Rectal smooth muscle tissue (tissue), 1 donor: Measurements from ENCODE around the gene DSN1.

ENCODE experiments used
- H3K27ac ChIP-seq: one replicate; pipeline ENCODE4 v1.7.0; 2013; ENCODE audit warnings: low read depth, low read length, inconsistent platforms
- H3K27me3 ChIP-seq: one replicate; pipeline ENCODE4 v1.7.0; 2013; ENCODE audit warnings: low read length; ENCODE audit not compliant: control insufficient read depth, insufficient read depth
- H3K36me3 ChIP-seq: one replicate; pipeline ENCODE4 v1.7.0; 2013; ENCODE audit warnings: low read length; ENCODE audit not compliant: control insufficient read depth, insufficient read depth
- H3K4me1 ChIP-seq: one replicate; pipeline ENCODE4 v1.7.0; 2013; ENCODE audit warnings: low read length; ENCODE audit not compliant: control insufficient read depth, insufficient read depth
- H3K4me3 ChIP-seq: one replicate; pipeline ENCODE4 v1.7.0; 2013; ENCODE audit warnings: low read length
- H3K9ac ChIP-seq: one replicate; pipeline ENCODE4 v1.7.0; 2013; ENCODE audit warnings: low read length

Gene DSN1

GRCh38 chr20:36744243-36744642, 29.3 kb downstream of the DSN1 start:
- H3K4me1 ChIP-seq = peaks cover 5% of the 10 kb centered on the region
- H3K36me3 ChIP-seq = no peaks in the 10 kb centered on the region
- H3K9ac ChIP-seq = no peak overlapping the region
- no peaks in the 10 kb centered on the region for H3K27me3 ChIP-seq
- no peak overlapping the region for H3K4me3 ChIP-seq
- no peak overlapping the region for H3K27ac ChIP-seq

- Histone ChIP-seq H3K27ac (no peak overlapping the region), H3K4me1 (peaks cover 5% of the 10 kb centered on the region), H3K36me3 (no peaks in the 10 kb centered on the region), H3K4me3 (no peak overlapping the region), H3K9ac (no peak overlapping the region), H3K27me3 (no peaks in the 10 kb centered on the region)
Measured at GRCh38 chr20:36742558-36742957, 31.0 kb downstream of the DSN1 start.

DNA sequence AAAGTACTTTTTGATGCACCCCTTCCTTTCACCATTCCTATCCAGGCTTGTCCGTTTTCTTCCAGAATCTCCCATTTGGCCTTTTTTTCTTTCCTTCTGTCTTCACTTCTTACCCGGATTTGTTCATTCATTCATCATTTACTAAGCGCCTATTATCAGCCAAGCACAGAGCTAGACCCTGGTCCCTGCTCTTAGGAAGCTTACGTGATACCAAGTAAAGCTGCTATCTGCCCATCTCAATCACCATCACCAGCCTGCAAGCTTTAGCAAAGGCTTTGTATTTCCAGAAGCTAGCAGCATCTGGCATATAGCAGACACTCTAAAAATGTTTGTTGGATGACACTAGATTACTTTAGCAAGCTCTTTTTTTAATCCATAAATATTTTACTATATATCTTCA, 32.5 kb downstream of the DSN1 start:
- Histone ChIP-seq H3K36me3 (no peaks in the 10 kb centered on the region), H3K9ac (no peak overlapping the region), H3K4me1 (peaks cover 3% of the 10 kb centered on the region), H3K27ac (no peak overlapping the region), H3K4me3 (no peak overlapping the region), H3K27me3 (no peaks in the 10 kb centered on the region)

- Histone ChIP-seq H3K4me3 (no peak overlapping the region), H3K36me3 (no peaks in the 10 kb centered on the region), H3K27ac (no peak overlapping the region)
Measured at GRCh38 chr20:36737183-36737499, 36.4 kb downstream of the DSN1 start.

DNA sequence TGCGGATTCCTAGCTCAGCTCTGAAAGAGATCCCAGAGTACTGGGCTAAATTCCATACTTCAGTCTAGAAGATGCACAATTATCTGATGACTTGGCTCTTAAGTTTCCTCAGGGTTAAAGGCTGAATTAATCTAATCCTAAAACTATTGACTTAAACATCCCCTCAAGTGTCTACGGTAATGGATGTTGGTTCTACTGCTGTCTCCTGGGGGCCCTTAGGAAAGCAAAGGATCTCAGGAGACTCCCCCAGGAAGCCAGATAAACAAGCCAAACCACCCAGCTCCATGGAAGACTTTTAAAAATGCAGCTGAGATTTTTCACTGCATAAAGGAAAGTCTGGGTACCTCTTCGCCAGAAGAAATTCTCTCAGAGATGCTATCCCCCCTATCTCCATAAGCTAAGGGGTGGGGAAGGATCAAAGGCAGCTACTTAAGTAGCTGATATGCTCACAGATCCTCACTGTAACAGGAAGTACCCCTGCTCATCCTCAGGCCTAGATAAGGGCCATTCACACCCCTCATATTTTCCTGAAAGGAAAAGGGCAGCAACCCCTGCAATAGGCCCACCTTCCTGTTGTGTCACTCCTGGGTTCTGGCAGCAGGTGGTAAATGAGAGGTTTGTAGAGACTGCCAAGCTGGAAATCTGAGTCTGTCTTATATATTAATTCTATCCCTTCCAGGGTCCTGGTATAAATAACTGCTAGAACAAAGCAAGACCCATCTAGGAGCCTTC, 36.9 kb downstream of the DSN1 start:
- Histone ChIP-seq H3K4me3 (no peak overlapping the region), H3K4me1 (peaks cover under 1% of the 10 kb centered on the region), H3K9ac (no peak overlapping the region), H3K36me3 (no peaks in the 10 kb centered on the region), H3K27ac (no peak overlapping the region), H3K27me3 (no peaks in the 10 kb centered on the region)

More at GRCh38 chr20:36737183-36737499, 36.4 kb downstream of the DSN1 start:
- Histone ChIP-seq H3K9ac (no peak overlapping the region), H3K27me3 (no peaks in the 10 kb centered on the region), H3K4me1 (peaks cover 3% of the 10 kb centered on the region)

DNA sequence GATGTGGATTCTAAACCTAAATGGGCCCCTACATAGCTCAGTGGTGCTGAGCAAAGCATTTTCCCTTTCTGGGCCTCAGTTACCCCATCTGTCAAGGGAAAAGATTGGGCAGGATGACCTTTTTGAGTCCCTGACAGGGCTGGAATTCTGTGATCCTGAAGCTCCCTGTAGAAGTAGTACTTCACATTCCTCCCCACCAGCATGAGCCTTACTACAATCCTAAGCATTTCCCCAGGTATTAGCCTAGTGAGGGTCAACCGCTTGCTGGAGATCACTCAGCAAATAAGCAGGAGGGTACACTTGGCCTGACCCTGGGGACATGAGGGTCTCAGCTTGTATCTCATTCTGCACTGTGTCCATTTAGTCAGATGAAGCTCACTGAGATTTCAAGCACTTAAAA, 41.1 kb downstream of the DSN1 start:
- Histone ChIP-seq H3K4me1 (no peaks in the 10 kb centered on the region), H3K9ac (no peak overlapping the region), H3K36me3 (no peaks in the 10 kb centered on the region), H3K4me3 (no peak overlapping the region), H3K27me3 (no peaks in the 10 kb centered on the region), H3K27ac (no peak overlapping the region)

DNA sequence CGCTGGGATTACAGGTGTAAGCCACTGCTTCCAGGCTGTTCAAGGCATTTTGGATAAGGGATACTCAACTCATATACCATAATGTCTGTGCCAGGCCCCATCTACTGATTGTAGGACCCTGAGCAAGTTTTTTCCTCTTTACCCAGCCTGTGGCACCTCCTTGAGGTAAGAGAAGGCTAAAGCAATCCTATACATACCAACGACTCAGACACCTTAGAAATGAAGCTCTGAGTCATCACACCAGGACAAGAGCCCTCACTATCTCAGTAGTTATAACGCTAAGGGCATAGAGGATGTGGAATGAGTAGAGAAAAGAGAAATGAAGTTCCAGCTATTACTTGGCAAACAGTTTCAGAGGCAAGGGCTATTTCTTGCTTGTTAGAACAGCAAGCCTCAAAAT, 44.6 kb downstream of the DSN1 start:
- Histone ChIP-seq H3K27me3 (no peaks in the 10 kb centered on the region), H3K36me3 (no peaks in the 10 kb centered on the region), H3K27ac (no peak overlapping the region), H3K4me1 (no peaks in the 10 kb centered on the region), H3K4me3 (no peak overlapping the region), H3K9ac (no peak overlapping the region)

DNA sequence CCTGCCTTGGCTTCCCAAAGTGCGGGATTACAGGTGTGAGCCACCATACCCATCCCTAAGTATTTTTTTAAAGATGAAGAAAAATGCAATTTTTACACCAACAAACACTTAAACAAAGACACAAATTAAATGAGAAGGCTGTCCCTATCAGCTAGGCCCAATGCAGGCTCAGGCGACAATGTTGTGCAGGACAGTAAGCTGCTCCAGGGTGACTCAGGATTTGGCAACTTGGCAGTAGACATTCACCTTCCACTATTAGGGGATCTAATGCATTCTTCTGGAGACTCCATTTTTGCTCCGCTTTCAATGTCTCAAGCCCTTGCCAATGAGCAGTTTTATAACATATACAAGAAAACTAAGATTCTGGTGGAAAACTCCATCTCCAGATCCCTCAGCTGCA, 47.4 kb downstream of the DSN1 start:
- no peaks in the 10 kb centered on the region for H3K36me3 ChIP-seq
- H3K9ac ChIP-seq = no peak overlapping the region
- no peaks in the 10 kb centered on the region for H3K27me3 ChIP-seq
- H3K4me1 ChIP-seq = no peaks in the 10 kb centered on the region
- H3K4me3 ChIP-seq = no peak overlapping the region
- no peak overlapping the region for H3K27ac ChIP-seq

- no peaks in the 10 kb centered on the region for H3K27me3 ChIP-seq
- H3K4me1 ChIP-seq = no peaks in the 10 kb centered on the region
- no peak overlapping the region for H3K4me3 ChIP-seq
- H3K27ac ChIP-seq = no peak overlapping the region
- H3K36me3 ChIP-seq = peaks cover 2% of the 10 kb centered on the region
- no peak overlapping the region for H3K9ac ChIP-seq
Measured at GRCh38 chr20:36720510-36720909, 53.1 kb downstream of the DSN1 start.

DNA sequence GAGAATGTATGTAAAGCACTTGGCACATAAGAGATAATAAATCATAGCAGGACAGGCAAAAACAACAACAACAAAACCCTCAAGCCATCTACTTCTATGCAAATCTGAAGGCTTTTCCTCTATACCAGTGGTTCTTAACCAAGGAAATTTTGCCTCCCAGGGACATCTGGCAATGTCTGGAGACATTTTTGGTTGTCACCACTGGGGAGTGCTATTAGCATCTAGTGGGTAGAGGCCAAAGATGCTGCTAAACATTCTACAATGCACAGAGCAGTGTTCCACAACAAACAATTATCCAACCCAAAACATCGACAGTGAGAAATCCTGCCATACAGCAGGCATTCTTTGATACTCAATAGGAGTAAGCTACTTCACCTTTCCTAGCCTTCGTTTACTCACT, 55.9 kb downstream of the DSN1 start:
- Histone ChIP-seq H3K4me3 (no peak overlapping the region), H3K27ac (no peak overlapping the region), H3K9ac (no peak overlapping the region), H3K36me3 (peaks cover 2% of the 10 kb centered on the region), H3K4me1 (no peaks in the 10 kb centered on the region), H3K27me3 (no peaks in the 10 kb centered on the region)

- no peak overlapping the region for H3K4me3 ChIP-seq
- H3K36me3 ChIP-seq = peaks cover 2% of the 10 kb centered on the region
- H3K4me1 ChIP-seq = no peaks in the 10 kb centered on the region
- H3K27ac ChIP-seq = no peak overlapping the region
- no peak overlapping the region for H3K9ac ChIP-seq
- H3K27me3 ChIP-seq = no peaks in the 10 kb centered on the region
Measured at GRCh38 chr20:36717021-36717420, 56.5 kb downstream of the DSN1 start.

GRCh38 chr20:36712775-36713174, 60.8 kb downstream of the DSN1 start:
- no peak overlapping the region for H3K27ac ChIP-seq
- no peaks in the 10 kb centered on the region for H3K4me1 ChIP-seq
- no peaks in the 10 kb centered on the region for H3K36me3 ChIP-seq
- no peak overlapping the region for H3K9ac ChIP-seq
- H3K4me3 ChIP-seq = no peak overlapping the region
- H3K27me3 ChIP-seq = no peaks in the 10 kb centered on the region

GRCh38 chr20:36709126-36709525, 64.4 kb downstream of the DSN1 start:
- no peaks in the 10 kb centered on the region for H3K36me3 ChIP-seq
- no peak overlapping the region for H3K27ac ChIP-seq

More at GRCh38 chr20:36709126-36709525, 64.4 kb downstream of the DSN1 start:
- H3K9ac ChIP-seq = no peak overlapping the region
- H3K27me3 ChIP-seq = no peaks in the 10 kb centered on the region
- no peaks in the 10 kb centered on the region for H3K4me1 ChIP-seq
- H3K4me3 ChIP-seq = no peak overlapping the region
